SU-DHL-6 (cell line): ENCODE measurements around the gene CCDC70.

ENCODE experiments used
- EZH2phosphoT487 ChIP-seq: fragments of 200-600 bp; sonication (generic), shearing (Covaris generic); conservative IDR thresholded peaks from 2 replicates; pipeline ENCODE4 v1.6.1; 2018; ENCODE audit warnings: mild to moderate bottlenecking, antibody characterized with exemption, low read length, moderate library complexity, mixed read lengths
- TF ChIP-seq, protein P1 (sequence below): fragments of 200-600 bp; sonication (generic); IDR thresholded peaks from one replicate; pipeline ENCODE4 v1.5.1; 2017; ENCODE audit warnings: antibody characterized with exemption, mild to moderate bottlenecking, low read length, moderate library complexity; ENCODE audit not compliant: insufficient read depth, poor library complexity, severe bottlenecking

DNA sequence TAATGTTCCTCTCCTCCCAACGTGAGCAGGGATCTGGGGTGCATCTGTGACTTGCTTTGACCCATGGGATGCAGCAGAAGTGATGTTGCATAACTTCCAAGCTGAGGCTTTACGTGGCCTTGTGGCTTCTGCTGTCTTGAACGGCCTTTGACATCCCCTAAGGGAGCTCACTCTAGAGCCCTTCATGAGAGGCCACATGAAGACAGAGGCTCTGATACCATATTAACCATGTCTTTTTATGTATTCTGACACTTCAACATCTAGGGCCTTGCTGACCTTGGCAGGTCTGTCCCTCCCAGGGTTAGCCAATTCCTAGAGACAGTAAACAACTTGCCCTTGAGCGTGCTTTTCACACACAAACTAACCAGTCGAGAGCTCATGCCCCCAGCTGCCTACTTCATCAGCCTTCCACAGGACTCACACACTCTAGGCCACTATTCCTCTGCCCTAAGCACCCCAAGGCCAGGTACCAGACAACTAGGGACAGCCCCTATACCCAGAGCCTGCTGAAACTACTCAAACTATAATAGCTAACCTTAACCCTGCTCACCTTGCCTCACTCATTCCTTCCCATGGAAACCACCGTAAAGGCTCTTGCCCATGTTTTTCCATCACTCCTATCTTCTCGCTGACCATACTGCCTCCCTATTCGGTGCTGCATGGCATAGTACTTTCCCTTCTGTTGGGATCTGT is 45.4 kb downstream of the CCDC70 start:
- TF ChIP-seq, protein P1, sequence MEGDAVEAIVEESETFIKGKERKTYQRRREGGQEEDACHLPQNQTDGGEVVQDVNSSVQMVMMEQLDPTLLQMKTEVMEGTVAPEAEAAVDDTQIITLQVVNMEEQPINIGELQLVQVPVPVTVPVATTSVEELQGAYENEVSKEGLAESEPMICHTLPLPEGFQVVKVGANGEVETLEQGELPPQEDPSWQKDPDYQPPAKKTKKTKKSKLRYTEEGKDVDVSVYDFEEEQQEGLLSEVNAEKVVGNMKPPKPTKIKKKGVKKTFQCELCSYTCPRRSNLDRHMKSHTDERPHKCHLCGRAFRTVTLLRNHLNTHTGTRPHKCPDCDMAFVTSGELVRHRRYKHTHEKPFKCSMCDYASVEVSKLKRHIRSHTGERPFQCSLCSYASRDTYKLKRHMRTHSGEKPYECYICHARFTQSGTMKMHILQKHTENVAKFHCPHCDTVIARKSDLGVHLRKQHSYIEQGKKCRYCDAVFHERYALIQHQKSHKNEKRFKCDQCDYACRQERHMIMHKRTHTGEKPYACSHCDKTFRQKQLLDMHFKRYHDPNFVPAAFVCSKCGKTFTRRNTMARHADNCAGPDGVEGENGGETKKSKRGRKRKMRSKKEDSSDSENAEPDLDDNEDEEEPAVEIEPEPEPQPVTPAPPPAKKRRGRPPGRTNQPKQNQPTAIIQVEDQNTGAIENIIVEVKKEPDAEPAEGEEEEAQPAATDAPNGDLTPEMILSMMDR: no peak
- no peak for TF ChIP-seq EZH2phosphoT487
